HepG2 (cell line): ENCODE measurements around the gene ZNF467.

ENCODE experiments used
- EZH2 ChIP-seq: conservative IDR thresholded peaks from 2 replicates; pipeline ENCODE4 v1.6.1; 2012; ENCODE audit warnings: mild to moderate bottlenecking, low read depth, low read length, moderate library complexity
- HNRNPH1 ChIP-seq: fragments of 200-400 bp; formaldehyde crosslinking; optimal IDR thresholded peaks from 2 replicates; pipeline ENCODE3; 2017; ENCODE audit warnings: mild to moderate bottlenecking, low read depth, low read length
- SMC3 ChIP-seq: IDR thresholded peaks from 2 replicates; pipeline ENCODE4 v1.6.1; 2011; ENCODE audit warnings: low read length, improper control_type of control experiment
- ZNF777 ChIP-seq: sonication (generic); formaldehyde crosslinking; IDR thresholded peaks from 2 replicates; pipeline ENCODE4 v1.4.0; 2020; ENCODE audit warnings: missing genetic modification reagents
- TF ChIP-seq, protein P1 (sequence below): sonication (generic); formaldehyde crosslinking; IDR thresholded peaks from 2 replicates; pipeline ENCODE4 v1.5.0; 2020; ENCODE audit warnings: mild to moderate bottlenecking, missing genetic modification reagents, moderate library complexity

DNA sequence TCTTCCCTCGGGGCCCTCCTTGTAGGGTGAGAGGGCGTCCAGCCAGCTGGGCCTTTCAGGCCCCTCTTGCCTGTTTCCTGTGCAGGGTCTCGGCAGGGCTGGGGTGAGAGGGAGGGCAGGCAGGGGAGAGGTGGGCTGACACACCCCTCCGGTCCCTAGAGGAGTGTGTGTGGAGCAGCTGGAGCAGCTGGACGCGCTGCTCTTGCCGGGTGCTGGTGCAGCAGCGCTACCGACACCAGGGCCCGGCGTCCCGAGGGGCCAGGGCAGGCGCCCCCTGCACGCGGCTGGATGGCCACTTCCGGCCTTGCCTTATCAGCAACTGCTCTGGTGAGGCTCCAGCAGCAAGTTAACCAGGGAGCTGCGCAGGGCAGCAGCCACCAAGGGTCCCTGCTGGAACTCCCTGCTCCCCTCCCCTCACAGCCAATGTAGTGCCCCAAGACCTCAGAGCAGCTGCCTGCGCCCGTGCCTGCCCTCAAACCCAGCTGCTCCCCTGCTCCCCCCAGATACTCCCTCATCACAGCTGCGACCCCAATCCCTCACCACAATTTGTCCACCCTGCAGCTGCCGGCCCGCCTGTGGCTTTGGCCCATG lies 49.1 kb upstream of the ZNF467 start:
- TF ChIP-seq EZH2 (no peak), ZNF777 (CRISPR knock-in tag) (no peak), HNRNPH1 (no peak), SMC3 (no peak)
- TF ChIP-seq, protein P1, sequence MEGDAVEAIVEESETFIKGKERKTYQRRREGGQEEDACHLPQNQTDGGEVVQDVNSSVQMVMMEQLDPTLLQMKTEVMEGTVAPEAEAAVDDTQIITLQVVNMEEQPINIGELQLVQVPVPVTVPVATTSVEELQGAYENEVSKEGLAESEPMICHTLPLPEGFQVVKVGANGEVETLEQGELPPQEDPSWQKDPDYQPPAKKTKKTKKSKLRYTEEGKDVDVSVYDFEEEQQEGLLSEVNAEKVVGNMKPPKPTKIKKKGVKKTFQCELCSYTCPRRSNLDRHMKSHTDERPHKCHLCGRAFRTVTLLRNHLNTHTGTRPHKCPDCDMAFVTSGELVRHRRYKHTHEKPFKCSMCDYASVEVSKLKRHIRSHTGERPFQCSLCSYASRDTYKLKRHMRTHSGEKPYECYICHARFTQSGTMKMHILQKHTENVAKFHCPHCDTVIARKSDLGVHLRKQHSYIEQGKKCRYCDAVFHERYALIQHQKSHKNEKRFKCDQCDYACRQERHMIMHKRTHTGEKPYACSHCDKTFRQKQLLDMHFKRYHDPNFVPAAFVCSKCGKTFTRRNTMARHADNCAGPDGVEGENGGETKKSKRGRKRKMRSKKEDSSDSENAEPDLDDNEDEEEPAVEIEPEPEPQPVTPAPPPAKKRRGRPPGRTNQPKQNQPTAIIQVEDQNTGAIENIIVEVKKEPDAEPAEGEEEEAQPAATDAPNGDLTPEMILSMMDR (CRISPR knock-in tag), result no peak
